GM12801 (cell line): Measurements from ENCODE around the gene ADAP2.

Experiments used
- CTCF ChIP-seq: IDR thresholded peaks from one replicate; pipeline ENCODE4 v1.5.1; 2011; ENCODE audit warnings: control low read depth; ENCODE audit not compliant: insufficient read length; ENCODE audit errors: extremely low read depth

ADAP2 gene

GRCh38 chr17:30956764-30957374 lies 35.1 kb downstream of the ADAP2 start:
- no peak for TF ChIP-seq CTCF

GRCh38 chr17:30957741-30958140 lies 36.0 kb downstream of the ADAP2 start:
- no peak for TF ChIP-seq CTCF

- TF ChIP-seq CTCF: no peak
These were observed 36.4 kb downstream of the ADAP2 start for GRCh38 chr17:30958187-30958586.

- TF ChIP-seq CTCF: no peak
These were observed 39.8 kb downstream of the ADAP2 start for GRCh38 chr17:30961209-30962188.

GRCh38 chr17:30964876-30965275 lies 43.1 kb downstream of the ADAP2 start:
- TF ChIP-seq CTCF: no peak

- no peak for TF ChIP-seq CTCF
These were observed 43.9 kb downstream of the ADAP2 start for GRCh38 chr17:30965686-30966085.

GRCh38 chr17:30969989-30970830 lies 48.5 kb downstream of the ADAP2 start:
- TF ChIP-seq CTCF: no peak
